Measurements from ENCODE around the gene NPM1. TPM values are rescaled to one million over a fixed set of nuclear protein-coding genes. Genes with fewer than 3 reads are reported as not detected.

Gene NPM1
- total and polyA plus RNA-seq, 2 of the 13 experiments (the other 11 are each of a cell fraction or from before 2014, with no cell fraction given) = 2,047 to 3,353 TPM

DNA sequence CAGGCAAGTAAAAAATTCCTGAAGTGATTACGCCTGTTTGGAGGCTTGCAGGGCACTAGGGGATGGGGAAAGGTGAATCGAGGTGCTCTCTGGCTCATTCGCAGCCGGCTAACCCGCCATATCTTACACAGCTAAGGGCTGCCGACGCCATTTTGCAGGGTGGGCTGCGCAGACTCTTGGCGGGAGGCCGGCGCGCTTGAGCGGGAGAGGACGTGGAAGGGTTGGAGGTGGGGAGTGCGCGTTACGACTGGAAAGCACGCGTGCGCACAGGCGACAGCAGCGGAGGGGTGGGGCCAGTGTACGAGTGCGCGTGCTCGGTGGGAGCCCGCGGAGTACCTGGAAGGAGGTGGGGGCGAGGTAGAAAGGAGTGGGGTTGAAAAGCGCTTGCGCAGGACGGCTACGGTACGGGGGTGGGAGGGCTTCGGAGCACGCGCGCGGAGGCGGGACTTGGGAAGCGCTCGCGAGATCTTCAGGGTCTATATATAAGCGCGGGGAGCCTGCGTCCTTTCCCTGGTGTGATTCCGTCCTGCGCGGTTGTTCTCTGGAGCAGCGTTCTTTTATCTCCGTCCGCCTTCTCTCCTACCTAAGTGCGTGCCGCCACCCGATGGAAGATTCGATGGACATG is at the start of gene NPM1 (continued):
- TF ChIP-seq, protein P1, sequence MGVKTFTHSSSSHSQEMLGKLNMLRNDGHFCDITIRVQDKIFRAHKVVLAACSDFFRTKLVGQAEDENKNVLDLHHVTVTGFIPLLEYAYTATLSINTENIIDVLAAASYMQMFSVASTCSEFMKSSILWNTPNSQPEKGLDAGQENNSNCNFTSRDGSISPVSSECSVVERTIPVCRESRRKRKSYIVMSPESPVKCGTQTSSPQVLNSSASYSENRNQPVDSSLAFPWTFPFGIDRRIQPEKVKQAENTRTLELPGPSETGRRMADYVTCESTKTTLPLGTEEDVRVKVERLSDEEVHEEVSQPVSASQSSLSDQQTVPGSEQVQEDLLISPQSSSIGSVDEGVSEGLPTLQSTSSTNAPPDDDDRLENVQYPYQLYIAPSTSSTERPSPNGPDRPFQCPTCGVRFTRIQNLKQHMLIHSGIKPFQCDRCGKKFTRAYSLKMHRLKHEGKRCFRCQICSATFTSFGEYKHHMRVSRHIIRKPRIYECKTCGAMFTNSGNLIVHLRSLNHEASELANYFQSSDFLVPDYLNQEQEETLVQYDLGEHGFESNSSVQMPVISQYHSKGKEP (CRISPR knock-in tag; IDR thresholded peaks at IDR 0.05) = 0 out of 2 replicates have a peak, but pooled peaks have one; percentile 66
- TF ChIP-seq, protein P2, sequence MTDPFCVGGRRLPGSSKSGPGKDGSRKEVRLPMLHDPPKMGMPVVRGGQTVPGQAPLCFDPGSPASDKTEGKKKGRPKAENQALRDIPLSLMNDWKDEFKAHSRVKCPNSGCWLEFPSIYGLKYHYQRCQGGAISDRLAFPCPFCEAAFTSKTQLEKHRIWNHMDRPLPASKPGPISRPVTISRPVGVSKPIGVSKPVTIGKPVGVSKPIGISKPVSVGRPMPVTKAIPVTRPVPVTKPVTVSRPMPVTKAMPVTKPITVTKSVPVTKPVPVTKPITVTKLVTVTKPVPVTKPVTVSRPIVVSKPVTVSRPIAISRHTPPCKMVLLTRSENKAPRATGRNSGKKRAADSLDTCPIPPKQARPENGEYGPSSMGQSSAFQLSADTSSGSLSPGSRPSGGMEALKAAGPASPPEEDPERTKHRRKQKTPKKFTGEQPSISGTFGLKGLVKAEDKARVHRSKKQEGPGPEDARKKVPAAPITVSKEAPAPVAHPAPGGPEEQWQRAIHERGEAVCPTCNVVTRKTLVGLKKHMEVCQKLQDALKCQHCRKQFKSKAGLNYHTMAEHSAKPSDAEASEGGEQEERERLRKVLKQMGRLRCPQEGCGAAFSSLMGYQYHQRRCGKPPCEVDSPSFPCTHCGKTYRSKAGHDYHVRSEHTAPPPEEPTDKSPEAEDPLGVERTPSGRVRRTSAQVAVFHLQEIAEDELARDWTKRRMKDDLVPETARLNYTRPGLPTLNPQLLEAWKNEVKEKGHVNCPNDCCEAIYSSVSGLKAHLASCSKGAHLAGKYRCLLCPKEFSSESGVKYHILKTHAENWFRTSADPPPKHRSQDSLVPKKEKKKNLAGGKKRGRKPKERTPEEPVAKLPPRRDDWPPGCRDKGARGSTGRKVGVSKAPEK (CRISPR knock-in tag; IDR thresholded peaks at IDR 0.05; ENCODE audit: borderline replicate concordance) = no peak
- TF ChIP-seq CCDC6 (CRISPR knock-in tag; IDR thresholded peaks at IDR 0.05) (peak; percentile 70; the same call in 1 of the 2 replicates), KLF13 (CRISPR knock-in tag; IDR thresholded peaks at IDR 0.05) (peak; percentile 31; the same call in 1 of the 2 replicates), HOXA9 (CRISPR knock-in tag; IDR thresholded peaks at IDR 0.05; ENCODE audit: borderline replicate concordance) (0 out of 2 replicates have a peak, but pooled peaks have one; percentile 27), POLR2AphosphoS2 (IDR thresholded peaks at IDR 0.05; ENCODE audit: low read depth, low read length) (peak; percentile 91; the same call in 1 of the 2 replicates), CHCHD3 (CRISPR knock-in tag; IDR thresholded peaks at IDR 0.05) (no peak), RARG (CRISPR knock-in tag; IDR thresholded peaks at IDR 0.05; ENCODE audit: low read depth) (no peak), NFRKB (IDR thresholded peaks at IDR 0.05) (peak; percentile 79; the same call in 1 of the 2 replicates), RFX5 (IDR thresholded peaks at IDR 0.05; ENCODE audit: low read depth, low read length) (peak; percentile 9; the same call in 1 of the 2 replicates)
- TF ChIP-seq, protein P3, sequence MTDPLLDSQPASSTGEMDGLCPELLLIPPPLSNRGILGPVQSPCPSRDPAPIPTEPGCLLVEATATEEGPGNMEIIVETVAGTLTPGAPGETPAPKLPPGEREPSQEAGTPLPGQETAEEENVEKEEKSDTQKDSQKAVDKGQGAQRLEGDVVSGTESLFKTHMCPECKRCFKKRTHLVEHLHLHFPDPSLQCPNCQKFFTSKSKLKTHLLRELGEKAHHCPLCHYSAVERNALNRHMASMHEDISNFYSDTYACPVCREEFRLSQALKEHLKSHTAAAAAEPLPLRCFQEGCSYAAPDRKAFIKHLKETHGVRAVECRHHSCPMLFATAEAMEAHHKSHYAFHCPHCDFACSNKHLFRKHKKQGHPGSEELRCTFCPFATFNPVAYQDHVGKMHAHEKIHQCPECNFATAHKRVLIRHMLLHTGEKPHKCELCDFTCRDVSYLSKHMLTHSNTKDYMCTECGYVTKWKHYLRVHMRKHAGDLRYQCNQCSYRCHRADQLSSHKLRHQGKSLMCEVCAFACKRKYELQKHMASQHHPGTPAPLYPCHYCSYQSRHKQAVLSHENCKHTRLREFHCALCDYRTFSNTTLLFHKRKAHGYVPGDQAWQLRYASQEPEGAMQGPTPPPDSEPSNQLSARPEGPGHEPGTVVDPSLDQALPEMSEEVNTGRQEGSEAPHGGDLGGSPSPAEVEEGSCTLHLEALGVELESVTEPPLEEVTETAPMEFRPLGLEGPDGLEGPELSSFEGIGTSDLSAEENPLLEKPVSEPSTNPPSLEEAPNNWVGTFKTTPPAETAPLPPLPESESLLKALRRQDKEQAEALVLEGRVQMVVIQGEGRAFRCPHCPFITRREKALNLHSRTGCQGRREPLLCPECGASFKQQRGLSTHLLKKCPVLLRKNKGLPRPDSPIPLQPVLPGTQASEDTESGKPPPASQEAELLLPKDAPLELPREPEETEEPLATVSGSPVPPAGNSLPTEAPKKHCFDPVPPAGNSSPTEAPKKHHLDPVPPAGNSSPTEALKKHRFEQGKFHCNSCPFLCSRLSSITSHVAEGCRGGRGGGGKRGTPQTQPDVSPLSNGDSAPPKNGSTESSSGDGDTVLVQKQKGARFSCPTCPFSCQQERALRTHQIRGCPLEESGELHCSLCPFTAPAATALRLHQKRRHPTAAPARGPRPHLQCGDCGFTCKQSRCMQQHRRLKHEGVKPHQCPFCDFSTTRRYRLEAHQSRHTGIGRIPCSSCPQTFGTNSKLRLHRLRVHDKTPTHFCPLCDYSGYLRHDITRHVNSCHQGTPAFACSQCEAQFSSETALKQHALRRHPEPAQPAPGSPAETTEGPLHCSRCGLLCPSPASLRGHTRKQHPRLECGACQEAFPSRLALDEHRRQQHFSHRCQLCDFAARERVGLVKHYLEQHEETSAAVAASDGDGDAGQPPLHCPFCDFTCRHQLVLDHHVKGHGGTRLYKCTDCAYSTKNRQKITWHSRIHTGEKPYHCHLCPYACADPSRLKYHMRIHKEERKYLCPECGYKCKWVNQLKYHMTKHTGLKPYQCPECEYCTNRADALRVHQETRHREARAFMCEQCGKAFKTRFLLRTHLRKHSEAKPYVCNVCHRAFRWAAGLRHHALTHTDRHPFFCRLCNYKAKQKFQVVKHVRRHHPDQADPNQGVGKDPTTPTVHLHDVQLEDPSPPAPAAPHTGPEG (CRISPR knock-in tag; IDR thresholded peaks at IDR 0.05) = peak; percentile 68; the same call in 1 of the 2 replicates
- TF ChIP-seq, protein P4, sequence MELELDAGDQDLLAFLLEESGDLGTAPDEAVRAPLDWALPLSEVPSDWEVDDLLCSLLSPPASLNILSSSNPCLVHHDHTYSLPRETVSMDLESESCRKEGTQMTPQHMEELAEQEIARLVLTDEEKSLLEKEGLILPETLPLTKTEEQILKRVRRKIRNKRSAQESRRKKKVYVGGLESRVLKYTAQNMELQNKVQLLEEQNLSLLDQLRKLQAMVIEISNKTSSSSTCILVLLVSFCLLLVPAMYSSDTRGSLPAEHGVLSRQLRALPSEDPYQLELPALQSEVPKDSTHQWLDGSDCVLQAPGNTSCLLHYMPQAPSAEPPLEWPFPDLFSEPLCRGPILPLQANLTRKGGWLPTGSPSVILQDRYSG (CRISPR knock-in tag; IDR thresholded peaks at IDR 0.05) = peak; percentile 59; the same call in 1 of the 2 replicates
- TF ChIP-seq, protein P5, sequence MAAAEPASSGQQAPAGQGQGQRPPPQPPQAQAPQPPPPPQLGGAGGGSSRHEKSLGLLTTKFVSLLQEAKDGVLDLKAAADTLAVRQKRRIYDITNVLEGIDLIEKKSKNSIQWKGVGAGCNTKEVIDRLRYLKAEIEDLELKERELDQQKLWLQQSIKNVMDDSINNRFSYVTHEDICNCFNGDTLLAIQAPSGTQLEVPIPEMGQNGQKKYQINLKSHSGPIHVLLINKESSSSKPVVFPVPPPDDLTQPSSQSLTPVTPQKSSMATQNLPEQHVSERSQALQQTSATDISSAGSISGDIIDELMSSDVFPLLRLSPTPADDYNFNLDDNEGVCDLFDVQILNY (CRISPR knock-in tag; conservative IDR thresholded peaks at IDR 0.05) = peak; percentile 91
- TF ChIP-seq, protein P6, sequence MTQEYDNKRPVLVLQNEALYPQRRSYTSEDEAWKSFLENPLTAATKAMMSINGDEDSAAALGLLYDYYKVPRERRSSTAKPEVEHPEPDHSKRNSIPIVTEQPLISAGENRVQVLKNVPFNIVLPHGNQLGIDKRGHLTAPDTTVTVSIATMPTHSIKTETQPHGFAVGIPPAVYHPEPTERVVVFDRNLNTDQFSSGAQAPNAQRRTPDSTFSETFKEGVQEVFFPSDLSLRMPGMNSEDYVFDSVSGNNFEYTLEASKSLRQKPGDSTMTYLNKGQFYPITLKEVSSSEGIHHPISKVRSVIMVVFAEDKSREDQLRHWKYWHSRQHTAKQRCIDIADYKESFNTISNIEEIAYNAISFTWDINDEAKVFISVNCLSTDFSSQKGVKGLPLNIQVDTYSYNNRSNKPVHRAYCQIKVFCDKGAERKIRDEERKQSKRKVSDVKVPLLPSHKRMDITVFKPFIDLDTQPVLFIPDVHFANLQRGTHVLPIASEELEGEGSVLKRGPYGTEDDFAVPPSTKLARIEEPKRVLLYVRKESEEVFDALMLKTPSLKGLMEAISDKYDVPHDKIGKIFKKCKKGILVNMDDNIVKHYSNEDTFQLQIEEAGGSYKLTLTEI (CRISPR knock-in tag; conservative IDR thresholded peaks at IDR 0.05) = no peak

Data from HepG2 (cell line).